H1 (cell line): ENCODE data around the gene ATG4C. TPM values are rescaled to one million over a fixed set of nuclear protein-coding genes. Genes with fewer than 3 reads are reported as not detected.

Experiments used
- polyA plus RNA-seq, 7 experiments: library from polyadenylated mRNA; depleted of rRNA in 3 of 7; stranded (reverse) in 5 of 7; unstranded in 2 of 7; fragments of >200 nt in 5 of 7; fragments of 200-250 nt in 2 of 7; gene quantifications; 1 replicate in 5 of 7; 2 replicates in 1 of 7; 4 replicates in 1 of 7; pipeline versions ENCODE4 v1.2.1 to v1.2.3, GENCODE V29; 2011 to 2013; ENCODE audit warnings: missing spikeins in 2 of 7, mixed read lengths in 2 of 7
- total RNA-seq: library from RNA; stranded (reverse); fragmentation: NEBNext Ultra II Directional; extraction: Animal tissue kit (Norgen Biotek cat#: 25700); gene quantifications from 2 replicates; pipeline ENCODE4 v1.2.1, GENCODE V29; 2021
- TF ChIP-seq, protein P1 (sequence below): fragments of 300-600 bp; sonication (generic); IDR thresholded peaks from 2 replicates; pipeline ENCODE4 v1.7.1; 2012; ENCODE audit warnings: low read length, moderate library complexity, mild to moderate bottlenecking, inconsistent platforms; ENCODE audit not compliant: insufficient replicate concordance
- TF ChIP-seq, protein P2 (sequence below): IDR thresholded peaks from 2 replicates; pipeline ENCODE4 v1.6.1; 2012; ENCODE audit warnings: inconsistent platforms

Gene ATG4C
- total and polyA plus RNA-seq, 2 of the 8 experiments (the other 6 are each of a cell fraction or from before 2014, with no cell fraction given), result 5.1 to 22.2 TPM

DNA sequence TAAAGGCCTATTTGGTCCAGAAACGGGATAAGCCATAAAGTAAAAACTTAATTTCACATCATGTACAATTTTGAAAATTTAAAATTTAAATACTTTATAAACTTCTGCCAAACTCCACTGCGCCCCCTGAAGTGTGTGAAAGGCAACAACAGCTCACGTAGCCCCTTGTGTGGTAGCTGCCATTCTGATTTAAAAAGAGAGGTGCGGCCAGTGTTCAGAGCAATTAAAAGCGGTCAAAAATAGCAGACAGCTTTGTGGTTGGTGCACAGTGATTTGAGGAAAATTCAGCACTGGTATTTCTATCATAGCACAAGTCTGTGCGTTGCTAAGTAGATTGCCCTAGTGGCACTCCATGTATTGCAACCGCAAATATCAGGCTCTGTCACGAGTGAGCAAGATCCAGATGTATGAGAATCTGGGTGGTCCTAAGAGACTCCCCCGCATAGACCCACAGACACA, 122.5 kb downstream of the ATG4C start (continued):
- TF ChIP-seq, protein P1, sequence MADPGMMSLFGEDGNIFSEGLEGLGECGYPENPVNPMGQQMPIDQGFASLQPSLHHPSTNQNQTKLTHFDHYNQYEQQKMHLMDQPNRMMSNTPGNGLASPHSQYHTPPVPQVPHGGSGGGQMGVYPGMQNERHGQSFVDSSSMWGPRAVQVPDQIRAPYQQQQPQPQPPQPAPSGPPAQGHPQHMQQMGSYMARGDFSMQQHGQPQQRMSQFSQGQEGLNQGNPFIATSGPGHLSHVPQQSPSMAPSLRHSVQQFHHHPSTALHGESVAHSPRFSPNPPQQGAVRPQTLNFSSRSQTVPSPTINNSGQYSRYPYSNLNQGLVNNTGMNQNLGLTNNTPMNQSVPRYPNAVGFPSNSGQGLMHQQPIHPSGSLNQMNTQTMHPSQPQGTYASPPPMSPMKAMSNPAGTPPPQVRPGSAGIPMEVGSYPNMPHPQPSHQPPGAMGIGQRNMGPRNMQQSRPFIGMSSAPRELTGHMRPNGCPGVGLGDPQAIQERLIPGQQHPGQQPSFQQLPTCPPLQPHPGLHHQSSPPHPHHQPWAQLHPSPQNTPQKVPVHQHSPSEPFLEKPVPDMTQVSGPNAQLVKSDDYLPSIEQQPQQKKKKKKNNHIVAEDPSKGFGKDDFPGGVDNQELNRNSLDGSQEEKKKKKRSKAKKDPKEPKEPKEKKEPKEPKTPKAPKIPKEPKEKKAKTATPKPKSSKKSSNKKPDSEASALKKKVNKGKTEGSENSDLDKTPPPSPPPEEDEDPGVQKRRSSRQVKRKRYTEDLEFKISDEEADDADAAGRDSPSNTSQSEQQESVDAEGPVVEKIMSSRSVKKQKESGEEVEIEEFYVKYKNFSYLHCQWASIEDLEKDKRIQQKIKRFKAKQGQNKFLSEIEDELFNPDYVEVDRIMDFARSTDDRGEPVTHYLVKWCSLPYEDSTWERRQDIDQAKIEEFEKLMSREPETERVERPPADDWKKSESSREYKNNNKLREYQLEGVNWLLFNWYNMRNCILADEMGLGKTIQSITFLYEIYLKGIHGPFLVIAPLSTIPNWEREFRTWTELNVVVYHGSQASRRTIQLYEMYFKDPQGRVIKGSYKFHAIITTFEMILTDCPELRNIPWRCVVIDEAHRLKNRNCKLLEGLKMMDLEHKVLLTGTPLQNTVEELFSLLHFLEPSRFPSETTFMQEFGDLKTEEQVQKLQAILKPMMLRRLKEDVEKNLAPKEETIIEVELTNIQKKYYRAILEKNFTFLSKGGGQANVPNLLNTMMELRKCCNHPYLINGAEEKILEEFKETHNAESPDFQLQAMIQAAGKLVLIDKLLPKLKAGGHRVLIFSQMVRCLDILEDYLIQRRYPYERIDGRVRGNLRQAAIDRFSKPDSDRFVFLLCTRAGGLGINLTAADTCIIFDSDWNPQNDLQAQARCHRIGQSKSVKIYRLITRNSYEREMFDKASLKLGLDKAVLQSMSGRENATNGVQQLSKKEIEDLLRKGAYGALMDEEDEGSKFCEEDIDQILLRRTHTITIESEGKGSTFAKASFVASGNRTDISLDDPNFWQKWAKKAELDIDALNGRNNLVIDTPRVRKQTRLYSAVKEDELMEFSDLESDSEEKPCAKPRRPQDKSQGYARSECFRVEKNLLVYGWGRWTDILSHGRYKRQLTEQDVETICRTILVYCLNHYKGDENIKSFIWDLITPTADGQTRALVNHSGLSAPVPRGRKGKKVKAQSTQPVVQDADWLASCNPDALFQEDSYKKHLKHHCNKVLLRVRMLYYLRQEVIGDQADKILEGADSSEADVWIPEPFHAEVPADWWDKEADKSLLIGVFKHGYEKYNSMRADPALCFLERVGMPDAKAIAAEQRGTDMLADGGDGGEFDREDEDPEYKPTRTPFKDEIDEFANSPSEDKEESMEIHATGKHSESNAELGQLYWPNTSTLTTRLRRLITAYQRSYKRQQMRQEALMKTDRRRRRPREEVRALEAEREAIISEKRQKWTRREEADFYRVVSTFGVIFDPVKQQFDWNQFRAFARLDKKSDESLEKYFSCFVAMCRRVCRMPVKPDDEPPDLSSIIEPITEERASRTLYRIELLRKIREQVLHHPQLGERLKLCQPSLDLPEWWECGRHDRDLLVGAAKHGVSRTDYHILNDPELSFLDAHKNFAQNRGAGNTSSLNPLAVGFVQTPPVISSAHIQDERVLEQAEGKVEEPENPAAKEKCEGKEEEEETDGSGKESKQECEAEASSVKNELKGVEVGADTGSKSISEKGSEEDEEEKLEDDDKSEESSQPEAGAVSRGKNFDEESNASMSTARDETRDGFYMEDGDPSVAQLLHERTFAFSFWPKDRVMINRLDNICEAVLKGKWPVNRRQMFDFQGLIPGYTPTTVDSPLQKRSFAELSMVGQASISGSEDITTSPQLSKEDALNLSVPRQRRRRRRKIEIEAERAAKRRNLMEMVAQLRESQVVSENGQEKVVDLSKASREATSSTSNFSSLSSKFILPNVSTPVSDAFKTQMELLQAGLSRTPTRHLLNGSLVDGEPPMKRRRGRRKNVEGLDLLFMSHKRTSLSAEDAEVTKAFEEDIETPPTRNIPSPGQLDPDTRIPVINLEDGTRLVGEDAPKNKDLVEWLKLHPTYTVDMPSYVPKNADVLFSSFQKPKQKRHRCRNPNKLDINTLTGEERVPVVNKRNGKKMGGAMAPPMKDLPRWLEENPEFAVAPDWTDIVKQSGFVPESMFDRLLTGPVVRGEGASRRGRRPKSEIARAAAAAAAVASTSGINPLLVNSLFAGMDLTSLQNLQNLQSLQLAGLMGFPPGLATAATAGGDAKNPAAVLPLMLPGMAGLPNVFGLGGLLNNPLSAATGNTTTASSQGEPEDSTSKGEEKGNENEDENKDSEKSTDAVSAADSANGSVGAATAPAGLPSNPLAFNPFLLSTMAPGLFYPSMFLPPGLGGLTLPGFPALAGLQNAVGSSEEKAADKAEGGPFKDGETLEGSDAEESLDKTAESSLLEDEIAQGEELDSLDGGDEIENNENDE, result no peak
- TF ChIP-seq, protein P2, sequence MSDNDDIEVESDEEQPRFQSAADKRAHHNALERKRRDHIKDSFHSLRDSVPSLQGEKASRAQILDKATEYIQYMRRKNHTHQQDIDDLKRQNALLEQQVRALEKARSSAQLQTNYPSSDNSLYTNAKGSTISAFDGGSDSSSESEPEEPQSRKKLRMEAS, result no peak
